GM19455 (cell line): Measurements from ENCODE around the gene ATF4.

Experiments used
- ATAC-seq: cut with Tn5 transposase; IDR thresholded peaks from one replicate; pipeline ENCODE4 v1.9.1; 2021; ENCODE audit not compliant: unreplicated experiment

Gene ATF4

GRCh38 chr22:39528080-39528661 lies 7.8 kb downstream of the ATF4 start:
- no peak for ATAC-seq

DNA sequence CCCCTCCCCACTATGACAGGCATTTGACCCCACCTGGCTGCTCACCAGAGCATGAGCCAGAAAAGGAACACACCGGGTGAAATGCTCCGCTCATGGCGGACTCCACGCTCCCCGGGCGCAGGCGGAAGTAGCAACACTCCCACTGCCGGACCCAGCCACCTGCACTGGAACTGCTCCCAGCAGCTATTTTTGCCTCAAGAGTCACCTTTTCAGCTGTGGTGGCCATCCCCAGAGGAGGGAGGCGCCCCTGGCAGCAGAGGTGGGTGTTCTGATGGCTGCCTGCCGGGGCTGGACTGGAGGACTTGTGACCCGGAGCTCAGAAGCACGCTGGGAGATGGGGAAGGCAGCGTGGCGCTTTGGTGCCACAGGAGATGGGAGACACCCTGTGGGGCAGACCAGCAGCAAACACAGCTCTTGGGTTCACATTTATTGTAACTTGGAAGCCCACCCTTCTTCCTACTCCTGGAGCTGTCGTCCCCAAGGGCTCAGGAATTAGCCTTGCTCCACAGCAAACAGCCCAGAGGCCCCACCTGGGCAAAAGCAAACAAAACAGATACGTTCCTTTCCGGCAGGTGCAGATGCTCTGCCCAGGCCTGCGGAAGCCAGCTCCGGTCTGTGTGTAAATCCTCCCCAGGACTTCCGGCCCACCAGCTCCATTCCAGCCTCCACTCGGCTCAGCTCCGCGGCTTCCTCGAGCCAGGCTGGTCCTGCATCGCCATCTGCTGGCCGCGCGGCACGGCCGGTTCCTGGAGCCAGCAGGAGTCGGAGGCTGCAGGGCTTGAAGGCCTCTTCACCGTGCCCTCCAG lies 8.5 kb downstream of the ATF4 start:
- peak; percentile 28 for ATAC-seq

DNA sequence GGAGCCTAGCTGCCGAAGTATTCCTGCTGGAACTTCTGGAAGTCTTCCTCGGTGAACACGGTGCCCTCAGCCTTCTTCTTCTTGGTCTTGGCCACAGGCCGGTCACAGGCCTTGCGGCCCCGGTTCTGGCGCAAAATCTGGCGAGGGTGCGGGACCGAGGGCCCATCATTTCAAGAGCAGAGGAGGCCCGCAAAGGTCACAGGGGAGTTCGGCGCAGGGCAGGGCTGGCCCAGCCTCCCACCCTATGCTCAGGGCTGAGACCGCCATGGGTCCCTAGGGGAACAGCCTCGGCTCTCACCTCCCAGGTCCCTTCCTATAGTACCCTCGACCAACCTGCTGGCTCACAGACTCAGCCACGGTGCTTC lies 9.1 kb downstream of the ATF4 start:
- ATAC-seq: no peak

GRCh38 chr22:39530116-39530515 lies 9.8 kb downstream of the ATF4 start:
- ATAC-seq: no peak

GRCh38 chr22:39530692-39531331 lies 10.4 kb downstream of the ATF4 start:
- ATAC-seq: no peak

- peak; percentile 66 for ATAC-seq
Observed at GRCh38 chr22:39532215-39533073, 12.1 kb downstream of the ATF4 start, which contains the start of gene RPS19BP1. RPS19BP1 (minus strand) TSS chr22:39532748; CDS start chr22:39532738, 10 bp downstream.

GRCh38 chr22:39534092-39534506 lies 13.7 kb downstream of the ATF4 start:
- ATAC-seq: no peak

DNA sequence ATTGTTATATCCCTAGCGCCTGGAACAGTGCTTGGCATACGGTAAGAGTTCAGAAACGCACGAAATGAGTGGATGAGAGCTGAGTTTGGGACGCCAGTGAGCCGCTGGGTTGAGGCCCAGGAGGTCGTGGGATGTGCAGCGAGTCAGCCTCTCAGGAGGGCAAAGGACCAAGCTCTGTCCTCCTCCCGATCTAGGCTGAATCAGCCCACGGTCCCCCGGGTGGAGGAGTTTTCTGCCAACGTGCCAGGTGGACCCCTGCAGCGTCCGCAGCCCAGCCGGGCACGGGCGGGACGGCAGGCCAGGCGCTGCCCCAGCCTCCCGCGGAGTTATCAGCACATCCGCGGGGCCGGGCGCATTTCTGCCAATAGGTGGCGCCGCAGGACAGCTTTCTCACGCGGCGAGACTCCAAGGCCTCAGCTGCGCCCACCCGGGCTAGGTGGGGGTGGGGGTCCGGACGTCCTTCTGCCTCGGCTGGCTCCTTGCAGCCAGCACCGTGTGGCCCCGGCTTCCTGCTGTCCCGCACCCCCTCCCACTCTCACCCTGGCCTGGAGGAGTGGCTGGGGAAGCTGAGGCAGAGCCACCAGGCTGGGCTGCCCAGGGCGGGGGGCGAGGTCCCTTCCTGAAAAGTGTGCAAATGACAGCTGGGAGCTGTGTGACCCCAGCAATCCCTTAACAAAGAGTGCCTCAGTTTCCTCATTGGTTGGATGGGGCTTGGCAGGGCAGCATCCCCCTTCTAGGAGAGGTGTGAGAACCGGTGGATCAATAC lies 14.4 kb downstream of the ATF4 start:
- no peak for ATAC-seq

- ATAC-seq: no peak
Observed at GRCh38 chr22:39535357-39535725, 15.0 kb downstream of the ATF4 start.

DNA sequence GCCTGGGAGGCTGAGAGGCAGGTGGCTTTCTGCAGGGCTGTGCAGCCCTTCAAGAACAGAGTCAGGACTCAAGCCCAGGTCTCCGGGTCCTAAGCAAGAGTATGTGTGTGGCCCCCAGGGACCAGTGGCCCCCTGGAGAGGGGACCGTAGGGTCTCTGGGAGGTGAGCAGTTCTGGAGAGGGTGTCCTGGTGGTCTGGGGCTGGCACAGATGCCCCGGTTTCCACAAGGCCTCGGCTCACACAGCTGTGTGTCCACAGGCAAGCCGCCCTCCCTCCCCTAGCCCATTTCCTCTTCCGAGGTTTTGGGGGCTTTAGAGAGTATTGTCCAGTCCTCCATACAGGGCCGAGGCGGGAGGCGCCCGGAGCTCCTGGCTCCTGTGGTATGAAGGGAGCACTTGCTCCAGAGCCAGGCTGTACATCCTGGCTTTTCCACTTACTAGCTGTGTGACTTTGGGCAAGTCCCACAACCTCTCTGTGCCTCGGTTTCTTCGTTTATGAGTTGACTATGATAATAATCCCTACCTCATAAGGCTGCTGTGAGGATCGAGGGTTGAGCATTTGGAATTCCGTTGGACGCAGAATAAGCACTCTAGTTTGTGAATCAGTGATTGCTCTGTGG lies 15.6 kb downstream of the ATF4 start:
- ATAC-seq: no peak

DNA sequence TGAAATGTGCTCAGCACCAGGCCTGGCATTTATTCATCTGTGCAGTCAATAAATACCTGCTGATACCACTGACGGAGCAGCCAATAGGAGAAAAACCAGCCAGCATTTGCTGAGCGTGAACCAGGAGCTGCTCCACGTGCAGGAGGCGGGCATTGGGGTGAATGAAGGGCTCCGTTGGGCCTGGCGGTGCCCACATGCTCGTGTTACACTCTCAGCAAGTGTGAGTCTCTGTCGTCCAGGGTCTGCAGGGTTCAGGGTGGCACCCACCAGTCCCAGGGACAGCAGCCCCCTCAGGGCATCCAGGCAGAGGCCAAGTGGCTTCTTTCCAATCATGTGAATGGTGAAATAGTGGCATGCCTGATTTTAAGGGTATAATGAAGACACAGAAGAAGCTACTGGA lies 16.3 kb downstream of the ATF4 start:
- no peak for ATAC-seq

GRCh38 chr22:39537975-39538374 lies 17.6 kb downstream of the ATF4 start:
- ATAC-seq: no peak

DNA sequence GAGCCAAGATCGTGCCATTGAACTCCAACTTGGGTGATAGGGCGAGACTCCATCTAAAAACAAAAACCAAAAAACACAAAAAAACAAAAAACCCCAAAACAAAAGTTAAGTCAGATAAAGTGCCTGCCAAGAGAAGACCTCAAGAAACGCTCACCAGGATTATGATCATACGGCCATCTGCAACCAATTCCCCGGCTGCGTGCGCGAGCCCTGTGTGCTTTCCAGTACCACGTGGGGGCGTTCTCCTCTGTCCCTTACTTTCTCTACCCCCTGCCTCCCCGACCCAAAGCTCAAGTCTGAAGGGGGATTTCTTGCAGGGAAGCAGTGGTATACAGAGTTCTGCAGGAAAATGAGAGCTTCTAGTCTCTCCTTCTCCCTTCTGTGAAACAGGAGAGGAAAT lies 22.7 kb downstream of the ATF4 start:
- no peak for ATAC-seq

- ATAC-seq: no peak
Observed at GRCh38 chr22:39545386-39546365, 25.3 kb downstream of the ATF4 start.

DNA sequence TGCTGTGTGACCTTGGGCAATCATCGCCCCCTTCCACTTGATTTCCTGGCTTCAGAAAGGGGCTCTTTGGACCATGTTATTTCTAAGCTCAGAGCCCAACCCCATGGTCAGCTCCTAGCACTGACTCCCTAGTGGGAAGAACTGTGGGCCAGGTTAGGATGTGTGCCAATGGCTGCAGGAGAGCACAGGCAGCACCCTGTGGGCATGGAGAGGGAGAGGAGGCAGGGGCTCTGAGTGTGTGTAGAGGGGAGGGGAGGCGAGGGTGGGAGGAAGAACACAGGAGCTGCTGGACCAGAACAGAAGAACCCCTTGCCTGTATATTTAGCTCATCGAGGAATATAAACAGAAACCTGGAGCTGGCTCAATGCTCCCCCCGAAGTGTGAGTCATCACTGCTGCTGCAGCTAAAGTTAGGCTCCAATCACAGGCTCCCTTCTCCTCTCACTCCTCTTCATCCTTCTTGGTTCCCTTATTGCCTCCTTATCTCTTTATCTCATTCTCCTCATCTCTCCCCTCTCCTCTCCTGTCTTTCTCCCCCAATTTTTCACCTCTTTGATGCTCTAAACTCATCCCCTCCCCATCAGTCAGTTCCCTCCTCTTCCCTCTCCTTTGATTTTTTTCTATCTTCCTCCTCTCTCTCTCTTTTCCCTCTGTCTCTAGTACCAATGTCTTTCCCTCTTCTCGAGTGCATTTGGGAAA lies 26.7 kb downstream of the ATF4 start:
- ATAC-seq: no peak

DNA sequence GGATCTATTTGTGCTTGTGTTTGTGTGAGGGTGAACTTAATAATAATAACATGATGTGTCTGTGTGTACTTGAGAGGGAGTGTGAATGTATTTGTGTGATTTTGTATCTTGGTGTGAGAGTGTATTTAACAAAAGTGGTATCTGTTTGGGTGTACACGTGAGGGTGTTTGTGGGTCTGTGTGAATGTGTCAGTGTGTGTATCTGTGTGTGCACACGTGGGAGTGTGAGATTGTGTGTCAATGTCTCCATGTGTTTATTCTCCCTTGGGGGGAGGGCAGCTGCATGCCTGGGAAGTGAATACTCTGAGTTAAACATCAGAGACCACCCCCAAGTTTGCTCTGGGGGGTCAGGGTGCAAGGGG lies 27.2 kb downstream of the ATF4 start:
- no peak for ATAC-seq

DNA sequence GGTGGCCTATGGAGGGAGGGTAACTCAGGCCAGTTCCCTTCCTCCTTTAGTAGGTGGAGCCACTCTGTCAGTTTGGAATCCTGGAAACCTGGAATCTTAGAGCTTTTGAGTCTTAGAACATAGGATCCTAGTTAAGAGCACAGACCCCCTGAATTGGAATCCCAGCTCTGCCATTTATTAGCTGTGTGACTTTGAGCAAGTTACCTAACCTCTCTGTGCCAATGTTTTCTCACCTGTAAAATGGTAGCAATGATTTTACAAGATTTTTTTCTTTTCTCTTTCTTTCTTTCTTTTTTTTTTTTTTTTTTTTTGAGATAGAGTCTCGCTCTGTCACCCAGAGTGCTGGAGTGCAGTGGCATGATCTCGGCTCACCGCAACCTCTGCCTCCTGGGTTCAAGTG lies 33.1 kb downstream of the ATF4 start:
- no peak for ATAC-seq

GRCh38 chr22:39554151-39554550 lies 33.8 kb downstream of the ATF4 start:
- ATAC-seq: no peak
